ENCODE measurements around the gene HSPA13.
A peak's percentile ranks its signal among the peaks of the same experiment; 100 is the strongest.

The HSPA13 gene

GRCh38 chr21:14382835-14383595 lies at the start of gene HSPA13:
HSPA13 (minus strand) TSS chr21:14383146; CDS start chr21:14383119, 27 bp downstream.
- CTCF ChIA-PET = interaction anchor here (1.3 kb wide), 1 partner anchor 130 kb away, joined by 8 read pairs; no protein-coding TSS in a partner anchor
- TF ChIP-seq SUZ12 (IDR thresholded peaks at IDR 0.05) = peak; percentile 83
- peak; percentile 64; the same call in 1 of the 2 replicates for TF ChIP-seq HDGF (IDR thresholded peaks at IDR 0.05; ENCODE audit: borderline replicate concordance)
- 0 out of 2 replicates have a peak, but pooled peaks have one; percentile 6 for TF ChIP-seq FOXM1 (IDR thresholded peaks at IDR 0.05; ENCODE audit: borderline replicate concordance)
- TF ChIP-seq ELF4 (IDR thresholded peaks at IDR 0.05) = no peak
- TF ChIP-seq FOXA1 (IDR thresholded peaks at IDR 0.05) = no peak
- no peak for TF ChIP-seq ZNF384 (IDR thresholded peaks at IDR 0.05)
- TF ChIP-seq FOXK2 (IDR thresholded peaks at IDR 0.05) = no peak
- no peak for TF ChIP-seq ARNT (IDR thresholded peaks at IDR 0.05)
- no peak for TF ChIP-seq SP1 (IDR thresholded peaks at IDR 0.05)
- TF ChIP-seq PKNOX1 (IDR thresholded peaks at IDR 0.05) = peak; percentile 67
- TF ChIP-seq LEF1 (IDR thresholded peaks at IDR 0.05; ENCODE audit: borderline replicate concordance) = no peak
- TF ChIP-seq L3MBTL2 (conservative IDR thresholded peaks at IDR 0.05) = 0 out of 2 replicates have a peak, but pooled peaks have one; percentile 29
- no peak for TF ChIP-seq BHLHE40 (IDR thresholded peaks at IDR 0.05; ENCODE audit: borderline replicate concordance)
- no peak for TF ChIP-seq TARDBP (IDR thresholded peaks at IDR 0.05)
- no peak for TF ChIP-seq NFRKB (IDR thresholded peaks at IDR 0.05)
- peak; percentile 50; the same call in 1 of the 2 replicates for TF ChIP-seq CTBP1 (IDR thresholded peaks at IDR 0.05; ENCODE audit: borderline replicate concordance)
- POLR2A ChIA-PET = interaction anchor here (0.6 to 2.4 kb wide), 13 partner anchors 10 to 1206 kb away, joined by 3 to 8 read pairs (median 4); no protein-coding TSS in a partner anchor
- DNase-seq (ENCODE audit: extremely low spot score) = peak; percentile 94

- POLR2A ChIA-PET = interaction anchor here (0.9 kb wide), 1 partner anchor 36 kb away, joined by 3 read pairs; the partner anchor contains the start of gene HSPA13
- CTCF ChIA-PET = no interaction called here
- no peak for DNase-seq (ENCODE audit: extremely low spot score)
- no peak for TF ChIP-seq BHLHE40 (IDR thresholded peaks at IDR 0.05; ENCODE audit: borderline replicate concordance)
- no peak for TF ChIP-seq ZNF384 (IDR thresholded peaks at IDR 0.05)
- no peak for TF ChIP-seq LEF1 (IDR thresholded peaks at IDR 0.05; ENCODE audit: borderline replicate concordance)
- TF ChIP-seq HDGF (IDR thresholded peaks at IDR 0.05; ENCODE audit: borderline replicate concordance) = no peak
- TF ChIP-seq ELF4 (IDR thresholded peaks at IDR 0.05) = no peak
- no peak for TF ChIP-seq SP1 (IDR thresholded peaks at IDR 0.05)
- TF ChIP-seq L3MBTL2 (conservative IDR thresholded peaks at IDR 0.05) = no peak
- TF ChIP-seq SUZ12 (IDR thresholded peaks at IDR 0.05) = no peak
- TF ChIP-seq NFRKB (IDR thresholded peaks at IDR 0.05) = no peak
- TF ChIP-seq PKNOX1 (IDR thresholded peaks at IDR 0.05) = no peak
- TF ChIP-seq ARNT (IDR thresholded peaks at IDR 0.05) = no peak
- no peak for TF ChIP-seq FOXM1 (IDR thresholded peaks at IDR 0.05; ENCODE audit: borderline replicate concordance)
These were observed 36.0 kb upstream of the HSPA13 start for GRCh38 chr21:14418920-14419319.

- DNase-seq (ENCODE audit: extremely low spot score) = no peak
- TF ChIP-seq FOXK2 (IDR thresholded peaks at IDR 0.05) (no peak), NFRKB (IDR thresholded peaks at IDR 0.05) (no peak), FOXM1 (IDR thresholded peaks at IDR 0.05; ENCODE audit: borderline replicate concordance) (no peak), CTBP1 (IDR thresholded peaks at IDR 0.05; ENCODE audit: borderline replicate concordance) (no peak), PKNOX1 (IDR thresholded peaks at IDR 0.05) (no peak), SUZ12 (IDR thresholded peaks at IDR 0.05) (no peak), FOXA1 (IDR thresholded peaks at IDR 0.05) (no peak), SP1 (IDR thresholded peaks at IDR 0.05) (no peak), L3MBTL2 (conservative IDR thresholded peaks at IDR 0.05) (no peak), LEF1 (IDR thresholded peaks at IDR 0.05; ENCODE audit: borderline replicate concordance) (no peak), BHLHE40 (IDR thresholded peaks at IDR 0.05; ENCODE audit: borderline replicate concordance) (no peak), ELF4 (IDR thresholded peaks at IDR 0.05) (no peak), ARNT (IDR thresholded peaks at IDR 0.05) (no peak), HDGF (IDR thresholded peaks at IDR 0.05; ENCODE audit: borderline replicate concordance) (no peak), ZNF384 (IDR thresholded peaks at IDR 0.05) (no peak)
- POLR2A ChIA-PET = no interaction called here
- CTCF ChIA-PET = interaction anchor here (0.6 kb wide), 1 partner anchor 17 kb away, joined by 4 read pairs; no protein-coding TSS in a partner anchor
These were observed 32.1 kb upstream of the HSPA13 start for GRCh38 chr21:14414932-14415508.

GRCh38 chr21:14405962-14406361 lies 23.0 kb upstream of the HSPA13 start:
- DNase-seq (ENCODE audit: extremely low spot score) = no peak
- ChIA-PET CTCF (interaction anchor here (0.7 kb wide), 1 partner anchor 41 kb away, joined by 3 read pairs; no protein-coding TSS in a partner anchor), POLR2A (no interaction called here)
- TF ChIP-seq NFRKB (IDR thresholded peaks at IDR 0.05) (no peak), FOXM1 (IDR thresholded peaks at IDR 0.05; ENCODE audit: borderline replicate concordance) (no peak), SUZ12 (IDR thresholded peaks at IDR 0.05) (no peak), FOXK2 (IDR thresholded peaks at IDR 0.05) (no peak), SP1 (IDR thresholded peaks at IDR 0.05) (no peak), ARNT (IDR thresholded peaks at IDR 0.05) (no peak), FOXA1 (IDR thresholded peaks at IDR 0.05) (no peak), ZNF384 (IDR thresholded peaks at IDR 0.05) (no peak), PKNOX1 (IDR thresholded peaks at IDR 0.05) (no peak), BHLHE40 (IDR thresholded peaks at IDR 0.05; ENCODE audit: borderline replicate concordance) (no peak), ELF4 (IDR thresholded peaks at IDR 0.05) (no peak)

Measured in HEK293T (cell line).